ENCODE results near the gene EFCAB6. TPM values are rescaled to one million over a fixed set of nuclear protein-coding genes. Genes with fewer than 3 reads are reported as not detected.

EFCAB6 gene
- total RNA-seq, 1 experiment from 2014 or later: 0.40 TPM

- H3K4me1 Mint-ChIP-seq (ENCODE audit: insufficient read depth, unreplicated experiment): no peaks in the 10 kb centered on the region
- no peaks in the 10 kb centered on the region for H3K36me3 Mint-ChIP-seq (ENCODE audit: insufficient read depth, unreplicated experiment)
- intact Hi-C loops (cut with micrococcal nuclease): loop anchor here (10.0 kb wide), 2 partner anchors 552 to 798 kb away; no protein-coding TSS in a partner anchor
- no peak overlapping the region for H3K4me3 Mint-ChIP-seq (ENCODE audit: unreplicated experiment)
- peak; percentile 18 for DNase-seq (ENCODE audit: unreplicated experiment)
- peaks cover 63% of the 10 kb centered on the region for H3K27me3 Mint-ChIP-seq (ENCODE audit: insufficient read depth, unreplicated experiment)
- no TSS peak for BruUV-seq (replicated peaks)
- ChIA-PET POLR2A (interaction anchor here (0.6 to 1.2 kb wide), 3 partner anchors 37 to 422 kb away, joined by 3 to 4 read pairs (median 3); no protein-coding TSS in a partner anchor), CTCF (interaction anchor here (0.6 to 2.2 kb wide), 25 partner anchors 8 to 554 kb away, joined by 3 to 13 read pairs (median 4); no protein-coding TSS in a partner anchor)
- H3K9me3 Mint-ChIP-seq (ENCODE audit: unreplicated experiment): no peaks in the 10 kb centered on the region
- H3K27ac Mint-ChIP-seq (ENCODE audit: low read depth, unreplicated experiment): no peak overlapping the region
- TF ChIP-seq CTCF (IDR thresholded peaks at IDR 0.05; ENCODE audit: unreplicated experiment): peak; percentile 29
Observed at GRCh38 chr22:43826142-43827002, 14.3 kb upstream of the EFCAB6 start.

- no peaks in the 10 kb centered on the region for H3K9me3 Mint-ChIP-seq (ENCODE audit: unreplicated experiment)
- intact Hi-C loops (cut with micrococcal nuclease): loop anchor here (10.0 kb wide), 2 partner anchors 551 to 799 kb away; no protein-coding TSS in a partner anchor
- no peak for TF ChIP-seq CTCF (IDR thresholded peaks at IDR 0.05; ENCODE audit: unreplicated experiment)
- H3K4me3 Mint-ChIP-seq (ENCODE audit: unreplicated experiment): no peak overlapping the region
- ChIA-PET POLR2A (no interaction called here), CTCF (interaction anchor here (0.6 to 2.2 kb wide), 11 partner anchors 8 to 553 kb away, joined by 3 to 13 read pairs (median 4); no protein-coding TSS in a partner anchor)
- H3K27ac Mint-ChIP-seq (ENCODE audit: low read depth, unreplicated experiment): no peak overlapping the region
- no peak for DNase-seq (ENCODE audit: unreplicated experiment)
- H3K27me3 Mint-ChIP-seq (ENCODE audit: insufficient read depth, unreplicated experiment): peaks cover 71% of the 10 kb centered on the region
- BruUV-seq (replicated peaks): no TSS peak
- H3K4me1 Mint-ChIP-seq (ENCODE audit: insufficient read depth, unreplicated experiment): no peaks in the 10 kb centered on the region
- H3K36me3 Mint-ChIP-seq (ENCODE audit: insufficient read depth, unreplicated experiment): no peaks in the 10 kb centered on the region
Observed at GRCh38 chr22:43825651-43826050, 13.5 kb upstream of the EFCAB6 start.

DNA sequence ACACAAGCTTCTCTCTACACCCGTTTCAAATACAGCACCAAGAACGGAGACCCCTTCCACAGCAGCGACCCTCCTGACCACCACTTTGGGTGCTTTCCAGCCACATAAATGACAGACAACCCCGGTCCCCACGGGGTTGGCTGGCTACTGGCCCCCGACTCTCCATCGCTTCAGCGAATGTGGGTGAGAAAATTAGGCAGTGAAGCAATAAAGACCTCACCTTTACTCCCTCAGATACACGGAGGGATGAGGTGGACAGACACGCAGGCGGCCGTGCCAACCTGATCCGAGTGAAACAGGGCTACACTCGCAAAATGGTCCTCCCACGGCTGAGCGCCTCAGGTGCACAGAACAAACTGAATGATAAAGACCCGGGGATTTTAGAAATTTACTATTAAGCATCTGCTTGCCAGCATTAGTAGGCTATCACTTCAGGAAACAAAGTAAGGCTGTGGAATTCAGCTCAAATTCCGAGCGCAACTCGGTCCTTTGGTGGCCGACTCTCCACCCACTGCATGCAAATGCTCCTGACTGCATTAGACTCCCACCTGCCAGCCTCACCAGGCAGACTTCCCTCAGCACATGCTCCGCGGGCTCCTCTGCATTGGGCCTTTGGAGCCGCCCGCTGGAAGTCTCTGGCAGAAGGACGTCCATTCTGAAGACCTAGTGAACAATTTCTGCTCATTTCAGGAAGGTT, 12.8 kb upstream of the EFCAB6 start:
- intact Hi-C loops (cut with micrococcal nuclease): loop anchor here (10.0 kb wide), 2 partner anchors 550 to 800 kb away; no protein-coding TSS in a partner anchor
- H3K27me3 Mint-ChIP-seq (ENCODE audit: insufficient read depth, unreplicated experiment): peaks cover 73% of the 10 kb centered on the region
- TF ChIP-seq CTCF (IDR thresholded peaks at IDR 0.05; ENCODE audit: unreplicated experiment): no peak
- DNase-seq (ENCODE audit: unreplicated experiment): no peak
- ChIA-PET CTCF (interaction anchor here (0.6 kb wide), 3 partner anchors 158 to 551 kb away, joined by 3 to 4 read pairs (median 3); no protein-coding TSS in a partner anchor), POLR2A (no interaction called here)
- BruUV-seq (replicated peaks): no TSS peak
- no peaks in the 10 kb centered on the region for H3K36me3 Mint-ChIP-seq (ENCODE audit: insufficient read depth, unreplicated experiment)
- no peaks in the 10 kb centered on the region for H3K4me1 Mint-ChIP-seq (ENCODE audit: insufficient read depth, unreplicated experiment)
- no peaks in the 10 kb centered on the region for H3K9me3 Mint-ChIP-seq (ENCODE audit: unreplicated experiment)
- H3K27ac Mint-ChIP-seq (ENCODE audit: low read depth, unreplicated experiment): no peak overlapping the region
- H3K4me3 Mint-ChIP-seq (ENCODE audit: unreplicated experiment): no peak overlapping the region

All from MCF 10A (cell line).